ENCODE data around the gene HS3ST4.

The HS3ST4 gene

GRCh38 chr16:25817876-25818275 lies 126.1 kb downstream of the HS3ST4 start:
- no CpG with 5 or more reads among the region's 4 CpGs for WGBS (ENCODE audit: insufficient coverage, insufficient read length)
- no peak overlapping the region for H3K27ac ChIP-seq (ENCODE audit: low read length)
- H3K4me1 ChIP-seq (ENCODE audit: control insufficient read depth, insufficient read depth, low read length): no peaks in the 10 kb centered on the region
- no peak for DNase-seq (ENCODE audit: low read depth, low spot score)
- H3K27me3 ChIP-seq (ENCODE audit: control insufficient read depth, insufficient read depth, low read length): no peaks in the 10 kb centered on the region
- no peaks in the 10 kb centered on the region for H3K36me3 ChIP-seq (ENCODE audit: control insufficient read depth, insufficient read depth, low read length)
- H3K4me3 ChIP-seq (ENCODE audit: low read length): no peak overlapping the region
- no peaks in the 10 kb centered on the region for H3K9me3 ChIP-seq (ENCODE audit: control insufficient read depth, insufficient read depth, low read length)

- H3K27ac ChIP-seq (ENCODE audit: low read length): no peak overlapping the region
- H3K36me3 ChIP-seq (ENCODE audit: control insufficient read depth, insufficient read depth, low read length): no peaks in the 10 kb centered on the region
- H3K4me3 ChIP-seq (ENCODE audit: low read length): no peak overlapping the region
- no peaks in the 10 kb centered on the region for H3K27me3 ChIP-seq (ENCODE audit: control insufficient read depth, insufficient read depth, low read length)
- H3K4me1 ChIP-seq (ENCODE audit: control insufficient read depth, insufficient read depth, low read length): no peaks in the 10 kb centered on the region
- WGBS (ENCODE audit: insufficient coverage, insufficient read length): no CpG with 5 or more reads among the region's 2 CpGs
- DNase-seq (ENCODE audit: low read depth, low spot score): no peak
- H3K9me3 ChIP-seq (ENCODE audit: control insufficient read depth, insufficient read depth, low read length): no peaks in the 10 kb centered on the region
Measured at GRCh38 chr16:25823891-25824290, 132.1 kb downstream of the HS3ST4 start.

GRCh38 chr16:25827709-25828108 lies 135.9 kb downstream of the HS3ST4 start:
- no CpG with 5 or more reads among the region's 2 CpGs for WGBS (ENCODE audit: insufficient coverage, insufficient read length)
- Histone ChIP-seq H3K4me1 (ENCODE audit: control insufficient read depth, insufficient read depth, low read length) (no peaks in the 10 kb centered on the region), H3K27ac (ENCODE audit: low read length) (no peak overlapping the region), H3K27me3 (ENCODE audit: control insufficient read depth, insufficient read depth, low read length) (no peaks in the 10 kb centered on the region), H3K9me3 (ENCODE audit: control insufficient read depth, insufficient read depth, low read length) (no peaks in the 10 kb centered on the region), H3K36me3 (ENCODE audit: control insufficient read depth, insufficient read depth, low read length) (no peaks in the 10 kb centered on the region), H3K4me3 (ENCODE audit: low read length) (no peak overlapping the region)
- no peak for DNase-seq (ENCODE audit: low read depth, low spot score)

GRCh38 chr16:25828510-25828909 lies 136.8 kb downstream of the HS3ST4 start:
- Histone ChIP-seq H3K9me3 (ENCODE audit: control insufficient read depth, insufficient read depth, low read length) (no peaks in the 10 kb centered on the region), H3K4me3 (ENCODE audit: low read length) (no peak overlapping the region), H3K4me1 (ENCODE audit: control insufficient read depth, insufficient read depth, low read length) (no peaks in the 10 kb centered on the region), H3K27me3 (ENCODE audit: control insufficient read depth, insufficient read depth, low read length) (no peaks in the 10 kb centered on the region), H3K27ac (ENCODE audit: low read length) (no peak overlapping the region), H3K36me3 (ENCODE audit: control insufficient read depth, insufficient read depth, low read length) (no peaks in the 10 kb centered on the region)
- WGBS (ENCODE audit: insufficient coverage, insufficient read length): no CpG with 5 or more reads among the region's 3 CpGs
- no peak for DNase-seq (ENCODE audit: low read depth, low spot score)

- no peak for DNase-seq (ENCODE audit: low read depth, low spot score)
- no peaks in the 10 kb centered on the region for H3K4me1 ChIP-seq (ENCODE audit: control insufficient read depth, insufficient read depth, low read length)
- no peaks in the 10 kb centered on the region for H3K27me3 ChIP-seq (ENCODE audit: control insufficient read depth, insufficient read depth, low read length)
- no peaks in the 10 kb centered on the region for H3K36me3 ChIP-seq (ENCODE audit: control insufficient read depth, insufficient read depth, low read length)
- no peaks in the 10 kb centered on the region for H3K9me3 ChIP-seq (ENCODE audit: control insufficient read depth, insufficient read depth, low read length)
- 100% methylated on average over 1 of the region's 4 CpGs for WGBS (ENCODE audit: insufficient coverage, insufficient read length)
- H3K27ac ChIP-seq (ENCODE audit: low read length): no peak overlapping the region
- H3K4me3 ChIP-seq (ENCODE audit: low read length): no peak overlapping the region
Measured at GRCh38 chr16:25832291-25832690, 140.5 kb downstream of the HS3ST4 start.

GRCh38 chr16:25834101-25834500 lies 142.3 kb downstream of the HS3ST4 start:
- no peak for DNase-seq (ENCODE audit: low read depth, low spot score)
- H3K4me1 ChIP-seq (ENCODE audit: control insufficient read depth, insufficient read depth, low read length): no peaks in the 10 kb centered on the region
- H3K27me3 ChIP-seq (ENCODE audit: control insufficient read depth, insufficient read depth, low read length): no peaks in the 10 kb centered on the region
- no peak overlapping the region for H3K4me3 ChIP-seq (ENCODE audit: low read length)
- no peaks in the 10 kb centered on the region for H3K9me3 ChIP-seq (ENCODE audit: control insufficient read depth, insufficient read depth, low read length)
- no peaks in the 10 kb centered on the region for H3K36me3 ChIP-seq (ENCODE audit: control insufficient read depth, insufficient read depth, low read length)
- WGBS (ENCODE audit: insufficient coverage, insufficient read length): no CpG with 5 or more reads among the region's 1 CpG
- H3K27ac ChIP-seq (ENCODE audit: low read length): no peak overlapping the region

- Histone ChIP-seq H3K4me1 (ENCODE audit: control insufficient read depth, insufficient read depth, low read length) (no peaks in the 10 kb centered on the region), H3K4me3 (ENCODE audit: low read length) (no peak overlapping the region), H3K27me3 (ENCODE audit: control insufficient read depth, insufficient read depth, low read length) (no peaks in the 10 kb centered on the region), H3K9me3 (ENCODE audit: control insufficient read depth, insufficient read depth, low read length) (no peaks in the 10 kb centered on the region), H3K36me3 (ENCODE audit: control insufficient read depth, insufficient read depth, low read length) (no peaks in the 10 kb centered on the region), H3K27ac (ENCODE audit: low read length) (no peak overlapping the region)
- DNase-seq (ENCODE audit: low read depth, low spot score): no peak
- no CpG with 5 or more reads among the region's 2 CpGs for WGBS (ENCODE audit: insufficient coverage, insufficient read length)
Measured at GRCh38 chr16:25835126-25835525, 143.4 kb downstream of the HS3ST4 start.

- H3K9me3 ChIP-seq (ENCODE audit: control insufficient read depth, insufficient read depth, low read length): no peaks in the 10 kb centered on the region
- no CpG with 5 or more reads among the region's 6 CpGs for WGBS (ENCODE audit: insufficient coverage, insufficient read length)
- no peak overlapping the region for H3K4me3 ChIP-seq (ENCODE audit: low read length)
- DNase-seq (ENCODE audit: low read depth, low spot score): peak; percentile 50
- no peak overlapping the region for H3K27ac ChIP-seq (ENCODE audit: low read length)
- H3K36me3 ChIP-seq (ENCODE audit: control insufficient read depth, insufficient read depth, low read length): no peaks in the 10 kb centered on the region
- peaks cover 1% of the 10 kb centered on the region; the same call in 1 of the 2 replicates for H3K4me1 ChIP-seq (ENCODE audit: control insufficient read depth, insufficient read depth, low read length)
- no peaks in the 10 kb centered on the region for H3K27me3 ChIP-seq (ENCODE audit: control insufficient read depth, insufficient read depth, low read length)
Measured at GRCh38 chr16:25838724-25839186, 147.0 kb downstream of the HS3ST4 start.

GRCh38 chr16:25841761-25842160 lies 150.0 kb downstream of the HS3ST4 start:
- Histone ChIP-seq H3K9me3 (ENCODE audit: control insufficient read depth, insufficient read depth, low read length) (no peaks in the 10 kb centered on the region), H3K4me3 (ENCODE audit: low read length) (no peak overlapping the region), H3K27me3 (ENCODE audit: control insufficient read depth, insufficient read depth, low read length) (no peaks in the 10 kb centered on the region), H3K27ac (ENCODE audit: low read length) (no peak overlapping the region), H3K36me3 (ENCODE audit: control insufficient read depth, insufficient read depth, low read length) (no peaks in the 10 kb centered on the region), H3K4me1 (ENCODE audit: control insufficient read depth, insufficient read depth, low read length) (peaks cover 1% of the 10 kb centered on the region; the same call in 1 of the 2 replicates)
- no peak for DNase-seq (ENCODE audit: low read depth, low spot score)
- WGBS (ENCODE audit: insufficient coverage, insufficient read length): no CpG with 5 or more reads among the region's 3 CpGs

GRCh38 chr16:25845901-25846300 lies 154.1 kb downstream of the HS3ST4 start:
- H3K36me3 ChIP-seq (ENCODE audit: control insufficient read depth, insufficient read depth, low read length): no peaks in the 10 kb centered on the region
- H3K27me3 ChIP-seq (ENCODE audit: control insufficient read depth, insufficient read depth, low read length): no peaks in the 10 kb centered on the region
- no CpG with 5 or more reads among the region's 3 CpGs for whole genome bisulfite sequencing (ENCODE audit: insufficient coverage, insufficient read length)
- no peaks in the 10 kb centered on the region for H3K9me3 ChIP-seq (ENCODE audit: control insufficient read depth, insufficient read depth, low read length)
- no peak overlapping the region for H3K27ac ChIP-seq (ENCODE audit: low read length)
- no peak for DNase-seq (ENCODE audit: low read depth, low spot score)
- no peak overlapping the region for H3K4me3 ChIP-seq (ENCODE audit: low read length)
- peaks cover 1% of the 10 kb centered on the region; the same call in 1 of the 2 replicates for H3K4me1 ChIP-seq (ENCODE audit: control insufficient read depth, insufficient read depth, low read length)

GRCh38 chr16:25854141-25854540 lies 162.4 kb downstream of the HS3ST4 start:
- no peak overlapping the region for H3K27ac ChIP-seq (ENCODE audit: low read length)
- H3K4me3 ChIP-seq (ENCODE audit: low read length): no peak overlapping the region
- WGBS (ENCODE audit: insufficient coverage, insufficient read length): no CpG with 5 or more reads among the region's 6 CpGs

More at GRCh38 chr16:25854141-25854540, 162.4 kb downstream of the HS3ST4 start:
- no peak for DNase-seq (ENCODE audit: low read depth, low spot score)
- Histone ChIP-seq H3K36me3 (ENCODE audit: control insufficient read depth, insufficient read depth, low read length) (no peaks in the 10 kb centered on the region), H3K27me3 (ENCODE audit: control insufficient read depth, insufficient read depth, low read length) (no peaks in the 10 kb centered on the region), H3K4me1 (ENCODE audit: control insufficient read depth, insufficient read depth, low read length) (peaks cover 6% of the 10 kb centered on the region; the same call in 1 of the 2 replicates), H3K9me3 (ENCODE audit: control insufficient read depth, insufficient read depth, low read length) (no peaks in the 10 kb centered on the region)

Data from iPS DF 6.9 (cell line).